Measurements from ENCODE around the gene AGFG2. TPM values are rescaled to one million over a fixed set of nuclear protein-coding genes. Genes with fewer than 3 reads are reported as not detected.
A peak's percentile ranks its signal among the peaks of the same experiment; 100 is the strongest.
"Not testable (repeated sequence)": the region's sequence is repeated elsewhere in the genome, so short reads cannot be mapped to it uniquely, and the experiment has no call there.

Gene AGFG2
- total and polyA plus RNA-seq, 4 donors: 37.2 to 48.8 (median 42.3) TPM

DNA sequence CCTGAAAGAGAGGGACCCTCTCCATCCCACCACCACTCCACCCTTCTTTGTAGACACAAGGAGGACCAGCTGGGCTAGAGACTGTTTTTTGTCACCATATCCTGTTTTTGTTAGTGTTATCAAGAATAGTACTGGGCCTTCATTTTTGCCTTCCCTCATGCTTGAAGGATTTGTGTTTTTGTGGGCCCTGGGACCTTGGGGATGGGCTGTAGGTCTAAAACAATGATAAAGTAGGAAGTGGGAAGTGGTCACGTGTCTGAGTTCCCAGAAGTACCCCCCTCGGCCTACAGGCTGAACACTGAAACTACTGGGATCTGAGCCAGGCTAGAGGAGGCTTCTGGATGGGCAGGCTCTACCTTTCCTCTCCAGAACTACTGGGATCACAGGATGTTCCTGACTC is 8.9 kb downstream of the AGFG2 start:
- Histone ChIP-seq H3K4me3 (ENCODE audit: low read depth in 1 of 3, low read length in 3 of 3) (no peak overlapping the region), H3K9me3 (ENCODE audit: control insufficient read depth in 4 of 4, low read length in 3 of 4) (no peaks in the 10 kb centered on the region), H3K36me3 (ENCODE audit: control insufficient read depth in 4 of 4, insufficient read depth in 3 of 4, low read depth in 1 of 4, low read length in 3 of 4) (peaks cover 0 to 25% (median 12%) of the 10 kb centered on the region in 4 donors), H3K9ac (ENCODE audit: low read depth in 1 of 2, low read length in 2 of 2) (peak overlapping the region in 1 of 2 donors; percentile 71), H3K27me3 (ENCODE audit: control insufficient read depth in 4 of 4, insufficient read depth in 4 of 4, low read length in 3 of 4) (no peaks in the 10 kb centered on the region), H3K27ac (ENCODE audit: low read depth in 1 of 2, low read length in 2 of 2) (peak overlapping the region; percentile 89 to 92), H3K4me1 (ENCODE audit: control insufficient read depth in 4 of 4, insufficient read depth in 4 of 4, low read length in 3 of 4) (peaks cover 18 to 62% (median 50%) of the 10 kb centered on the region in 4 donors)
- 3% methylated on average over 2 of the region's 2 CpGs for WGBS
- TF ChIP-seq GABPA (IDR thresholded peaks at IDR 0.05 in 1 of 2, conservative IDR thresholded peaks at IDR 0.05 in 1 of 2): no peak
- TF ChIP-seq RAD21 (IDR thresholded peaks at IDR 0.05): peak; percentile 10 to 36
- TF ChIP-seq, protein P1, sequence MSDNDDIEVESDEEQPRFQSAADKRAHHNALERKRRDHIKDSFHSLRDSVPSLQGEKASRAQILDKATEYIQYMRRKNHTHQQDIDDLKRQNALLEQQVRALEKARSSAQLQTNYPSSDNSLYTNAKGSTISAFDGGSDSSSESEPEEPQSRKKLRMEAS (IDR thresholded peaks at IDR 0.05): peak; percentile 45
- TF ChIP-seq FOXA2 (IDR thresholded peaks at IDR 0.05): no peak
- TF ChIP-seq, protein P2, sequence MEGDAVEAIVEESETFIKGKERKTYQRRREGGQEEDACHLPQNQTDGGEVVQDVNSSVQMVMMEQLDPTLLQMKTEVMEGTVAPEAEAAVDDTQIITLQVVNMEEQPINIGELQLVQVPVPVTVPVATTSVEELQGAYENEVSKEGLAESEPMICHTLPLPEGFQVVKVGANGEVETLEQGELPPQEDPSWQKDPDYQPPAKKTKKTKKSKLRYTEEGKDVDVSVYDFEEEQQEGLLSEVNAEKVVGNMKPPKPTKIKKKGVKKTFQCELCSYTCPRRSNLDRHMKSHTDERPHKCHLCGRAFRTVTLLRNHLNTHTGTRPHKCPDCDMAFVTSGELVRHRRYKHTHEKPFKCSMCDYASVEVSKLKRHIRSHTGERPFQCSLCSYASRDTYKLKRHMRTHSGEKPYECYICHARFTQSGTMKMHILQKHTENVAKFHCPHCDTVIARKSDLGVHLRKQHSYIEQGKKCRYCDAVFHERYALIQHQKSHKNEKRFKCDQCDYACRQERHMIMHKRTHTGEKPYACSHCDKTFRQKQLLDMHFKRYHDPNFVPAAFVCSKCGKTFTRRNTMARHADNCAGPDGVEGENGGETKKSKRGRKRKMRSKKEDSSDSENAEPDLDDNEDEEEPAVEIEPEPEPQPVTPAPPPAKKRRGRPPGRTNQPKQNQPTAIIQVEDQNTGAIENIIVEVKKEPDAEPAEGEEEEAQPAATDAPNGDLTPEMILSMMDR (IDR thresholded peaks at IDR 0.05; ENCODE audit: low read depth, low read length, missing input control): peak; percentile 32
- peak; percentile 34 for TF ChIP-seq NR2F2 (IDR thresholded peaks at IDR 0.05)
- DNase-seq (ENCODE audit: low spot score): no peak

DNA sequence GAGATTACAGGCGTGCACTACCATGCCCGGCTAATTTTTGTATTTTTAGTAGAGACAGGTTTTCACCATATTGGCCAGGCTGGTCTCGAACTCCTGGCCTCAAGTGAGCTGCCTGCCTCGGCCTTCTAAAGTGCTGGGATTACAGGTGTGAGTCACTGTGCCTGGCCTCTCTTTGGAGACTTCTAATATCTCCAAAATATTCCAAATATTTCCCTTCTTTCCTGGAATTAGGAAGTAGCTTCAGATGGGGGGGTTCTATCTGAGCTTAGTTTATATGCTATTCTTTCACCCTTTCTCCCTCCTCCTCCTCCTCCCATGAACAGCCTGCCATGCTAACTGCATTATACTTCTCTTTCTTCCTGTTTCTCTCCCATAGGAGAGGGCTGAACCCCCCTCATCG is 9.4 kb downstream of the AGFG2 start:
- not testable (repeated sequence) for H3K9ac ChIP-seq (ENCODE audit: low read depth in 1 of 2, low read length in 2 of 2); H3K4me3 ChIP-seq (ENCODE audit: low read depth in 1 of 3, low read length in 3 of 3); H3K27me3 ChIP-seq (ENCODE audit: control insufficient read depth in 4 of 4, insufficient read depth in 4 of 4, low read length in 3 of 4); H3K9me3 ChIP-seq (ENCODE audit: control insufficient read depth in 4 of 4, low read length in 3 of 4); DNase-seq (ENCODE audit: low spot score)
- peaks cover 18 to 58% (median 47%) of the 10 kb centered on the region in 4 donors for H3K4me1 ChIP-seq (ENCODE audit: control insufficient read depth in 4 of 4, insufficient read depth in 4 of 4, low read length in 3 of 4)
- peak overlapping the region; percentile 89 to 92 for H3K27ac ChIP-seq (ENCODE audit: low read depth in 1 of 2, low read length in 2 of 2)
- peaks cover 0 to 31% (median 17%) of the 10 kb centered on the region in 4 donors for H3K36me3 ChIP-seq (ENCODE audit: control insufficient read depth in 4 of 4, insufficient read depth in 3 of 4, low read depth in 1 of 4, low read length in 3 of 4)
- 72% methylated on average over 5 of the region's 5 CpGs for WGBS

DNA sequence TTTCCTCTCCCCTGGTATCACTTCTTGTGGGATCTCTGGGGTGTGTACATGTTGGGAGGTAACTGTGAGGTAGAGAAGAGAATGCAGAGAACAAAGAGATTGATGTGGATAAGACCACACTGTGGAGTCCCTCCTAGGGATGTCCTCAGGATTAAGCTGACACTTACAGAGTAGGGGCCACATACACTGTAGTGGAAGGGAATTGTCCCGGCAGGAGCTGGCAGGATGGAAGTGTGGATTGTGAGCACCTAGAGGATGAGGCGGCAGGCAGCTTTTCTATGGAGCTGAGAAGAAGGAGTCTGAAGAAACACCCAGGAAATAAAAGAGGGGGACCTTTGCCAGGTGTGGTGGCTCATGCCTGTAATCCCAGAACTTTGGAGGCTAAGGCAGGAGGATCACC is 13.5 kb downstream of the AGFG2 start:
- Histone ChIP-seq H3K9ac (ENCODE audit: low read depth in 1 of 2, low read length in 2 of 2) (no peak overlapping the region), H3K27ac (ENCODE audit: low read depth in 1 of 2, low read length in 2 of 2) (no peak overlapping the region), H3K4me3 (ENCODE audit: low read depth in 1 of 3, low read length in 3 of 3) (no peak overlapping the region), H3K27me3 (ENCODE audit: control insufficient read depth in 4 of 4, insufficient read depth in 4 of 4, low read length in 3 of 4) (no peaks in the 10 kb centered on the region), H3K4me1 (ENCODE audit: control insufficient read depth in 4 of 4, insufficient read depth in 4 of 4, low read length in 3 of 4) (peaks cover 7 to 27% (median 12%) of the 10 kb centered on the region in 4 donors), H3K9me3 (ENCODE audit: control insufficient read depth in 4 of 4, low read length in 3 of 4) (no peaks in the 10 kb centered on the region), H3K36me3 (ENCODE audit: control insufficient read depth in 4 of 4, insufficient read depth in 3 of 4, low read depth in 1 of 4, low read length in 3 of 4) (peaks cover 5 to 57% (median 43%) of the 10 kb centered on the region in 4 donors)
- no peak for DNase-seq (ENCODE audit: low spot score)
- 96% methylated on average over 2 of the region's 2 CpGs for WGBS
- no peak for TF ChIP-seq FOXA2 (IDR thresholded peaks at IDR 0.05)
- TF ChIP-seq JUND (IDR thresholded peaks at IDR 0.05): no peak
- TF ChIP-seq, protein P3, sequence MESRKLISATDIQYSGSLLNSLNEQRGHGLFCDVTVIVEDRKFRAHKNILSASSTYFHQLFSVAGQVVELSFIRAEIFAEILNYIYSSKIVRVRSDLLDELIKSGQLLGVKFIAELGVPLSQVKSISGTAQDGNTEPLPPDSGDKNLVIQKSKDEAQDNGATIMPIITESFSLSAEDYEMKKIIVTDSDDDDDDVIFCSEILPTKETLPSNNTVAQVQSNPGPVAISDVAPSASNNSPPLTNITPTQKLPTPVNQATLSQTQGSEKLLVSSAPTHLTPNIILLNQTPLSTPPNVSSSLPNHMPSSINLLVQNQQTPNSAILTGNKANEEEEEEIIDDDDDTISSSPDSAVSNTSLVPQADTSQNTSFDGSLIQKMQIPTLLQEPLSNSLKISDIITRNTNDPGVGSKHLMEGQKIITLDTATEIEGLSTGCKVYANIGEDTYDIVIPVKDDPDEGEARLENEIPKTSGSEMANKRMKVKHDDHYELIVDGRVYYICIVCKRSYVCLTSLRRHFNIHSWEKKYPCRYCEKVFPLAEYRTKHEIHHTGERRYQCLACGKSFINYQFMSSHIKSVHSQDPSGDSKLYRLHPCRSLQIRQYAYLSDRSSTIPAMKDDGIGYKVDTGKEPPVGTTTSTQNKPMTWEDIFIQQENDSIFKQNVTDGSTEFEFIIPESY (IDR thresholded peaks at IDR 0.05): no peak
- TF ChIP-seq, protein P4, sequence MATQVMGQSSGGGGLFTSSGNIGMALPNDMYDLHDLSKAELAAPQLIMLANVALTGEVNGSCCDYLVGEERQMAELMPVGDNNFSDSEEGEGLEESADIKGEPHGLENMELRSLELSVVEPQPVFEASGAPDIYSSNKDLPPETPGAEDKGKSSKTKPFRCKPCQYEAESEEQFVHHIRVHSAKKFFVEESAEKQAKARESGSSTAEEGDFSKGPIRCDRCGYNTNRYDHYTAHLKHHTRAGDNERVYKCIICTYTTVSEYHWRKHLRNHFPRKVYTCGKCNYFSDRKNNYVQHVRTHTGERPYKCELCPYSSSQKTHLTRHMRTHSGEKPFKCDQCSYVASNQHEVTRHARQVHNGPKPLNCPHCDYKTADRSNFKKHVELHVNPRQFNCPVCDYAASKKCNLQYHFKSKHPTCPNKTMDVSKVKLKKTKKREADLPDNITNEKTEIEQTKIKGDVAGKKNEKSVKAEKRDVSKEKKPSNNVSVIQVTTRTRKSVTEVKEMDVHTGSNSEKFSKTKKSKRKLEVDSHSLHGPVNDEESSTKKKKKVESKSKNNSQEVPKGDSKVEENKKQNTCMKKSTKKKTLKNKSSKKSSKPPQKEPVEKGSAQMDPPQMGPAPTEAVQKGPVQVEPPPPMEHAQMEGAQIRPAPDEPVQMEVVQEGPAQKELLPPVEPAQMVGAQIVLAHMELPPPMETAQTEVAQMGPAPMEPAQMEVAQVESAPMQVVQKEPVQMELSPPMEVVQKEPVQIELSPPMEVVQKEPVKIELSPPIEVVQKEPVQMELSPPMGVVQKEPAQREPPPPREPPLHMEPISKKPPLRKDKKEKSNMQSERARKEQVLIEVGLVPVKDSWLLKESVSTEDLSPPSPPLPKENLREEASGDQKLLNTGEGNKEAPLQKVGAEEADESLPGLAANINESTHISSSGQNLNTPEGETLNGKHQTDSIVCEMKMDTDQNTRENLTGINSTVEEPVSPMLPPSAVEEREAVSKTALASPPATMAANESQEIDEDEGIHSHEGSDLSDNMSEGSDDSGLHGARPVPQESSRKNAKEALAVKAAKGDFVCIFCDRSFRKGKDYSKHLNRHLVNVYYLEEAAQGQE (IDR thresholded peaks at IDR 0.05): no peak
- TF ChIP-seq RXRA (IDR thresholded peaks at IDR 0.05): no peak
- no peak for TF ChIP-seq NR2F2 (IDR thresholded peaks at IDR 0.05)

Measured in liver (tissue), 9 donors.